Measurements from ENCODE around the gene SPPL2C.

SPPL2C gene

GRCh38 chr17:45889579-45889978, 44.9 kb downstream of the SPPL2C start:
- H3K4me1 Mint-ChIP-seq (ENCODE audit: low read depth), result peaks cover 8% of the 10 kb centered on the region
- intact Hi-C loops (cut with micrococcal nuclease), result no loop called here
- no peak overlapping the region for H3K4me3 Mint-ChIP-seq
- H3K27me3 Mint-ChIP-seq, result peaks cover 49% of the 10 kb centered on the region
- no peak overlapping the region for H3K27ac Mint-ChIP-seq
- peaks cover 4% of the 10 kb centered on the region for H3K9me3 Mint-ChIP-seq
- no peaks in the 10 kb centered on the region for H3K36me3 Mint-ChIP-seq (ENCODE audit: low read depth)

GRCh38 chr17:45893725-45894021, 49.0 kb downstream of the SPPL2C start:
- Mint-ChIP-seq H3K27ac (peak overlapping the region; percentile 76), H3K4me1 (ENCODE audit: low read depth) (peaks cover 21% of the 10 kb centered on the region), H3K9me3 (no peaks in the 10 kb centered on the region), H3K27me3 (peaks cover 78% of the 10 kb centered on the region), H3K4me3 (peak overlapping the region; percentile 80), H3K36me3 (ENCODE audit: low read depth) (no peaks in the 10 kb centered on the region)
- intact Hi-C loops (cut with micrococcal nuclease), result no loop called here

- Mint-ChIP-seq H3K9me3 (no peaks in the 10 kb centered on the region), H3K4me1 (ENCODE audit: low read depth) (peaks cover 21% of the 10 kb centered on the region), H3K27ac (peak within 1 kb of the TSS; percentile 76), H3K4me3 (peak within 1 kb of the TSS; percentile 80), H3K27me3 (peaks cover 79% of the 10 kb centered on the region), H3K36me3 (ENCODE audit: low read depth) (no peaks in the 10 kb centered on the region)
- intact Hi-C loops (cut with micrococcal nuclease), result no loop called here
Measured at GRCh38 chr17:45894022-45894784, 49.5 kb downstream of the SPPL2C start, which contains the start of gene MAPT. MAPT (plus strand) TSS chr17:45894554; CDS start chr17:45962338, 67,784 bp downstream.

DNA sequence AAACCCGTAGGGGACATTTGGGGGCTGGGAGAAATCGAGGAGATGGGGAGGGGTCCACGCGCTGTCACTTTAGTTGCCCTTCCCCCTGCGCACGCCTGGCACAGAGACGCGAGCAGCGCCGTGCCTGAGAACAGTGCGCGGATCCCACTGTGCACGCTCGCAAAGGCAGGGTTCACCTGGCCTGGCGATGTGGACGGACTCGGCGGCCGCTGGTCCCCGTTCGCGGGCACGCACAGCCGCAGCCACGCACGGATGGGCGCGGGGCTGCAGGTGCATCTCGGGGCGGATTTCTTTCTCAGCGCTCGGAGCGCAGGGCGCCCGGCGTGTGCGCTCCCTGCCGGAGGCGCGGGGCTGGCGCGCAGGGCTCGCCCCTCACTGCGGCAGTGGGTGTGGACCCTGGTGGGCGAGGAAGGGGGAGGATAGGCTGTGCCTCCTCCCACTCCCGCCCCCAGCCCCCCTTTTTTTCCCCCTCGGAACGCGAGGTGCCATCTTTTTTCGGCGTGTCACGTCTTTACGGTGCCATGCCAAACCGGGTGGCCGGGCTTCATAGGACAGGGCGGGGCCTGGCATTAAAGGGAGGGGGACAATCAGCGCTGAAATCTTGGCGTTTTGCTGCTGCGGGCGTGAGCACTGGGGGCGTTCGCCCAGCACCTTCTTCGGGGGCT, 50.8 kb downstream of the SPPL2C start:
- Mint-ChIP-seq H3K27me3 (peaks cover 85% of the 10 kb centered on the region), H3K27ac (no peak overlapping the region), H3K36me3 (ENCODE audit: low read depth) (no peaks in the 10 kb centered on the region), H3K9me3 (no peaks in the 10 kb centered on the region), H3K4me3 (peak overlapping the region; percentile 80), H3K4me1 (ENCODE audit: low read depth) (peaks cover 21% of the 10 kb centered on the region)
- intact Hi-C loops (cut with micrococcal nuclease), result no loop called here

- intact Hi-C loops (cut with micrococcal nuclease), result no loop called here
- no peak overlapping the region for H3K27ac Mint-ChIP-seq
- H3K4me1 Mint-ChIP-seq (ENCODE audit: low read depth), result peaks cover 21% of the 10 kb centered on the region
- H3K27me3 Mint-ChIP-seq, result peaks cover 90% of the 10 kb centered on the region
- H3K4me3 Mint-ChIP-seq, result no peak overlapping the region
- no peaks in the 10 kb centered on the region for H3K9me3 Mint-ChIP-seq
- H3K36me3 Mint-ChIP-seq (ENCODE audit: low read depth), result no peaks in the 10 kb centered on the region
Measured at GRCh38 chr17:45895969-45896785, 51.5 kb downstream of the SPPL2C start.
